ENCODE data around the gene SLC19A1.

DNA sequence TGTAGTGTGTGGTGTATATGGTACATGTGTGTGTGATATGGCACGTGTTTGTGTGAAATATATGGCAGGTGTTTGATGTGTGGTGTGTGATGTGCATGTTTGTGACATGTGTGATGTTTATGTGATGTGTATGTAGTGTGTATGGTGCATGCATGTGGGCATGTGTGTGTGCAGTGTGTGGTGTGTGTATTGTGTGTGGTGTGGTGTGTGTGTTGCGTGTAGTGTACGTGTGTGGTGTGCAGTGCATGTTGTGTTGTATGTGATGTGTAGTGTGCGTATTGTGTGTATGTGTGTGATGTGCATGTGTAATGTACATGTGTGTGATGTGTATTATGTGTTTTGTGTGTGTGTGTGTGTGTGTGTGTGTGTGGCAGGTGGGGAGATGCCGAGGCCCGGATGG is 65.7 kb downstream of the SLC19A1 start:
- TF ChIP-seq, protein P1, sequence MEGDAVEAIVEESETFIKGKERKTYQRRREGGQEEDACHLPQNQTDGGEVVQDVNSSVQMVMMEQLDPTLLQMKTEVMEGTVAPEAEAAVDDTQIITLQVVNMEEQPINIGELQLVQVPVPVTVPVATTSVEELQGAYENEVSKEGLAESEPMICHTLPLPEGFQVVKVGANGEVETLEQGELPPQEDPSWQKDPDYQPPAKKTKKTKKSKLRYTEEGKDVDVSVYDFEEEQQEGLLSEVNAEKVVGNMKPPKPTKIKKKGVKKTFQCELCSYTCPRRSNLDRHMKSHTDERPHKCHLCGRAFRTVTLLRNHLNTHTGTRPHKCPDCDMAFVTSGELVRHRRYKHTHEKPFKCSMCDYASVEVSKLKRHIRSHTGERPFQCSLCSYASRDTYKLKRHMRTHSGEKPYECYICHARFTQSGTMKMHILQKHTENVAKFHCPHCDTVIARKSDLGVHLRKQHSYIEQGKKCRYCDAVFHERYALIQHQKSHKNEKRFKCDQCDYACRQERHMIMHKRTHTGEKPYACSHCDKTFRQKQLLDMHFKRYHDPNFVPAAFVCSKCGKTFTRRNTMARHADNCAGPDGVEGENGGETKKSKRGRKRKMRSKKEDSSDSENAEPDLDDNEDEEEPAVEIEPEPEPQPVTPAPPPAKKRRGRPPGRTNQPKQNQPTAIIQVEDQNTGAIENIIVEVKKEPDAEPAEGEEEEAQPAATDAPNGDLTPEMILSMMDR (conservative IDR thresholded peaks at IDR 0.05 in 1 of 2, IDR thresholded peaks at IDR 0.05 in 1 of 2; ENCODE audit: low read depth in 1 of 2, low read length in 2 of 2): no peak
- TF ChIP-seq EZH2 (IDR thresholded peaks at IDR 0.05; ENCODE audit: low read length, missing control alignments): no peak
